Breast epithelium (tissue), 4 donors: Measurements from ENCODE around the gene SPATA6L. TPM values are rescaled to one million over a fixed set of nuclear protein-coding genes. Genes with fewer than 3 reads are reported as not detected.

Experiments used
- DNase-seq, 2 donors: peaks; one replicate each; pipeline ENCODE4 v3.0.0-alpha.2; 2019; ENCODE audit warnings: low spot score in 2 of 2
- H3K27ac ChIP-seq, 2 donors: fragments of 200-600 bp; sonication (generic) in 1 of 2; one replicate each; pipeline ENCODE4 v1.5.1; 2016 to 2019; ENCODE audit warnings: mild to moderate bottlenecking in 1 of 2
- H3K27me3 ChIP-seq, 2 donors: fragments of 200-600 bp; sonication (generic) in 1 of 2; one replicate each; pipeline versions ENCODE4 v1.5.1 to v1.6.0; 2017 to 2019; ENCODE audit warnings: control low read depth in 1 of 2, mild to moderate bottlenecking in 1 of 2
- H3K36me3 ChIP-seq: fragments of 200-600 bp; one replicate; pipeline ENCODE4 v1.5.1; 2019
- H3K4me1 ChIP-seq, 2 donors: fragments of 200-600 bp; sonication (generic); one replicate each; pipeline ENCODE4 v1.5.1; 2016 to 2019; ENCODE audit warnings: control low read depth in 1 of 2
- H3K4me3 ChIP-seq, 3 donors: fragments of 200-600 bp; sonication (generic); 1 replicate in 2 of 3; 2 replicates in 1 of 3; pipeline ENCODE4 v1.5.1; 2016 to 2019; ENCODE audit warnings: mild to moderate bottlenecking in 3 of 3, moderate library complexity in 2 of 3
- H3K9me3 ChIP-seq, 2 donors: fragments of 200-600 bp; sonication (generic) in 1 of 2; one replicate each; pipeline ENCODE4 v1.5.1; 2016 to 2019; ENCODE audit warnings: control low read depth in 1 of 2
- POLR2A ChIP-seq: fragments of 450-650 bp; IDR thresholded peaks from one replicate; pipeline ENCODE4 v1.6.1; 2016; ENCODE audit warnings: antibody characterized with exemption, mild to moderate bottlenecking, moderate library complexity
- POLR2AphosphoS5 ChIP-seq, 3 donors: sonication (generic); formaldehyde crosslinking; IDR thresholded peaks; one replicate each; pipeline ENCODE4 v1.6.1; 2017; ENCODE audit warnings: antibody characterized with exemption in 3 of 3
- intact Hi-C: fragments of 100-400 bp; cut with DNase I; formaldehyde crosslinking; loops from one replicate; pipeline ENCODE4 v1.15.1; 2023; ENCODE audit warnings: low total_unique reads
- total RNA-seq, 3 donors: library from RNA; depleted of rRNA; stranded (reverse); fragments of >200 nt; gene quantifications; one replicate each; pipeline ENCODE4 v1.1.0, GENCODE V29; 2016
- TF ChIP-seq, protein P1 (sequence below), 3 donors: fragments of 450-650 bp; IDR thresholded peaks; one replicate each; pipeline ENCODE4 v1.5.1; 2016 to 2017; ENCODE audit warnings: antibody characterized with exemption in 3 of 3, mild to moderate bottlenecking in 3 of 3, moderate library complexity in 3 of 3

Gene SPATA6L
- total RNA-seq, 3 donors from 2014 or later: 1.4 to 22.5 (median 14.4) TPM

DNA sequence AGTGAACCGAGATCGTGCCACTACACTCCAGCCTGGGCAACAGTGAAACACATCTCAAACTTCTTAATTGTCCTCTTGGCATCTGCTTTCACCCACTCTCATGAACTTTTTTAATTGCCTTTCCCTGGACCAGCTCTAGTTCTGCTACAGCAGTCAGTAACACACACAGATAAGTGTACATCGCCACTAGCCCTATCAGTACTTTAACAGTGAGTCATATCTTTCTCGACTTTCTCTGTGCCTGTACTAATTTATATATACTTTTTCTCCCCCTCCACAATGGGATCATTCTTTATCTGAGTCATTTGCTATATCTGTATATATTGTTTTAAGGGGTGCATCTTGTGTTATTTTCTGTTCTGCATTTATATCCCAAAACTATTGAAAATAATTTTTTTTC, 19.8 kb upstream of the SPATA6L start:
- peaks cover 3% of the 10 kb centered on the region for H3K36me3 ChIP-seq
- no peak overlapping the region for H3K4me3 ChIP-seq
- H3K27ac ChIP-seq: no peak overlapping the region
- no peaks in the 10 kb centered on the region for H3K27me3 ChIP-seq
- no peaks in the 10 kb centered on the region for H3K4me1 ChIP-seq
- DNase-seq: no peak
- intact Hi-C loops: no loop called here
- TF ChIP-seq POLR2AphosphoS5 (IDR thresholded peaks at IDR 0.05) (no peak), POLR2A (no peak)
- TF ChIP-seq, protein P1, sequence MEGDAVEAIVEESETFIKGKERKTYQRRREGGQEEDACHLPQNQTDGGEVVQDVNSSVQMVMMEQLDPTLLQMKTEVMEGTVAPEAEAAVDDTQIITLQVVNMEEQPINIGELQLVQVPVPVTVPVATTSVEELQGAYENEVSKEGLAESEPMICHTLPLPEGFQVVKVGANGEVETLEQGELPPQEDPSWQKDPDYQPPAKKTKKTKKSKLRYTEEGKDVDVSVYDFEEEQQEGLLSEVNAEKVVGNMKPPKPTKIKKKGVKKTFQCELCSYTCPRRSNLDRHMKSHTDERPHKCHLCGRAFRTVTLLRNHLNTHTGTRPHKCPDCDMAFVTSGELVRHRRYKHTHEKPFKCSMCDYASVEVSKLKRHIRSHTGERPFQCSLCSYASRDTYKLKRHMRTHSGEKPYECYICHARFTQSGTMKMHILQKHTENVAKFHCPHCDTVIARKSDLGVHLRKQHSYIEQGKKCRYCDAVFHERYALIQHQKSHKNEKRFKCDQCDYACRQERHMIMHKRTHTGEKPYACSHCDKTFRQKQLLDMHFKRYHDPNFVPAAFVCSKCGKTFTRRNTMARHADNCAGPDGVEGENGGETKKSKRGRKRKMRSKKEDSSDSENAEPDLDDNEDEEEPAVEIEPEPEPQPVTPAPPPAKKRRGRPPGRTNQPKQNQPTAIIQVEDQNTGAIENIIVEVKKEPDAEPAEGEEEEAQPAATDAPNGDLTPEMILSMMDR (IDR thresholded peaks at IDR 0.05): no peak
- H3K9me3 ChIP-seq: no peaks in the 10 kb centered on the region

DNA sequence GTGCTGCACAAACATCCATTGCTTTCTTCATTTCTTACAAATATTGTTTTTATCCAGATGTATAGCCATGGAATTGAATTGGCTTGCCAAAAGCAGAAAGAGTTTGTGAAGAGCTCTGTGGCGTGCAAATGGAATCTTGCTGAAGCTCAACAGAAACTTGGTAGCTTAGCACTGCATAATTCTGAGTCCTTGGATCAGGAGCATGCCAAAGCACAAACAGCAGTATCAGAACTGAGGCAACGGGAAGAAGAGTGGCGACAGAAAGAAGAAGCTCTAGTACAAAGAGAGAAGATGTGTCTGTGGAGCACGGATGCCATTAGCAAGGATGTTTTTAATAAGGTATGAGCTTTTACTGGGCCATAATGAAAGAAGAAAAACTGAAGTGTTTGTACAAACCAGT, 18.5 kb upstream of the SPATA6L start:
- TF ChIP-seq, protein P1 (IDR thresholded peaks at IDR 0.05): no peak
- TF ChIP-seq POLR2A (no peak), POLR2AphosphoS5 (IDR thresholded peaks at IDR 0.05) (no peak)
- intact Hi-C loops: no loop called here
- peaks cover 3% of the 10 kb centered on the region for H3K36me3 ChIP-seq
- H3K9me3 ChIP-seq: no peaks in the 10 kb centered on the region
- no peak overlapping the region for H3K27ac ChIP-seq
- DNase-seq: no peak
- no peaks in the 10 kb centered on the region for H3K27me3 ChIP-seq
- H3K4me3 ChIP-seq: no peak overlapping the region
- no peaks in the 10 kb centered on the region for H3K4me1 ChIP-seq

DNA sequence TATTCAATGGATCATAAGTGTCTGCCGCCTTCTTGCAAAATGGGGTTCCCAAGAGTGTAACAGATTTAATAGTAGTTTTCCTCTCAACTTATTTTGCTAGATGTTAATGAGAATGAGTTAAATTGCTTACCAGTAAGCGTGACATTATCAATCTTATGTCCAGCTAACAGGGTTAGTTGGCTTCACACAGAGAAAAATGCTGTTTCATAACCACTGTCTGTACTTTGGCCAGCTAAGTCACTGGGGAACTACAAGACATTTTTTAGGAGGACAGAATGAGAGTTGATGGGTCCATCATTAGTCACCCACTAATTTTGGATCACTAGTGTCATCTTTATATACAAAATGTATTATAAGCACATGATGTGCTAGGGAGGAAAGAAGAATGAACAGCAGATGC, 14.5 kb upstream of the SPATA6L start:
- intact Hi-C loops: no loop called here
- peak overlapping the region; percentile 77 to 89 (median 88) for H3K4me3 ChIP-seq
- H3K36me3 ChIP-seq: peaks cover 3% of the 10 kb centered on the region
- TF ChIP-seq, protein P1 (IDR thresholded peaks at IDR 0.05): no peak
- H3K4me1 ChIP-seq: no peaks in the 10 kb centered on the region
- peak overlapping the region; percentile 97 for H3K27ac ChIP-seq
- H3K9me3 ChIP-seq: no peaks in the 10 kb centered on the region
- H3K27me3 ChIP-seq: no peaks in the 10 kb centered on the region
- DNase-seq: no peak

DNA sequence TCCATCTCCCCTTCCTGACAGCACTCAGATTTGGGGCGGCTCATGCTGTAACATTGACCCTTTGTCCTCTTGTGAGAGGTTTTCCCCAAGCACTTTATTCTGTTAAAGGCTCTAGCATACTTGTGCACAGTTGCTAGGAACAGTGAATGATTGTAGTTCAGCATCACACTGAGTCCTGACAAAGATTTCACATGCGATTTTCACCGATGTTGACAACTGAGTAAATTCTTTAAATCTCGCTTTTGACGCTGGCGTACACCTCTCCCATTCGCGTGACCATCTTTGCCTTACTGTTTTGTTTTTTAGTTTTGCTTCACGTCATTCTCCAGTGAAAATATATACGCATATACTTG, 13.9 kb upstream of the SPATA6L start:
- peaks cover under 1% of the 10 kb centered on the region for H3K36me3 ChIP-seq
- peak overlapping the region; percentile 77 to 89 (median 88) for H3K4me3 ChIP-seq
- no peak for DNase-seq
- H3K4me1 ChIP-seq: no peaks in the 10 kb centered on the region
- peak overlapping the region; percentile 97 for H3K27ac ChIP-seq
- TF ChIP-seq POLR2A (no peak), POLR2AphosphoS5 (IDR thresholded peaks at IDR 0.05) (no peak)
- TF ChIP-seq, protein P1 (IDR thresholded peaks at IDR 0.05): no peak
- intact Hi-C loops: no loop called here
- H3K27me3 ChIP-seq: no peaks in the 10 kb centered on the region
- no peaks in the 10 kb centered on the region for H3K9me3 ChIP-seq

DNA sequence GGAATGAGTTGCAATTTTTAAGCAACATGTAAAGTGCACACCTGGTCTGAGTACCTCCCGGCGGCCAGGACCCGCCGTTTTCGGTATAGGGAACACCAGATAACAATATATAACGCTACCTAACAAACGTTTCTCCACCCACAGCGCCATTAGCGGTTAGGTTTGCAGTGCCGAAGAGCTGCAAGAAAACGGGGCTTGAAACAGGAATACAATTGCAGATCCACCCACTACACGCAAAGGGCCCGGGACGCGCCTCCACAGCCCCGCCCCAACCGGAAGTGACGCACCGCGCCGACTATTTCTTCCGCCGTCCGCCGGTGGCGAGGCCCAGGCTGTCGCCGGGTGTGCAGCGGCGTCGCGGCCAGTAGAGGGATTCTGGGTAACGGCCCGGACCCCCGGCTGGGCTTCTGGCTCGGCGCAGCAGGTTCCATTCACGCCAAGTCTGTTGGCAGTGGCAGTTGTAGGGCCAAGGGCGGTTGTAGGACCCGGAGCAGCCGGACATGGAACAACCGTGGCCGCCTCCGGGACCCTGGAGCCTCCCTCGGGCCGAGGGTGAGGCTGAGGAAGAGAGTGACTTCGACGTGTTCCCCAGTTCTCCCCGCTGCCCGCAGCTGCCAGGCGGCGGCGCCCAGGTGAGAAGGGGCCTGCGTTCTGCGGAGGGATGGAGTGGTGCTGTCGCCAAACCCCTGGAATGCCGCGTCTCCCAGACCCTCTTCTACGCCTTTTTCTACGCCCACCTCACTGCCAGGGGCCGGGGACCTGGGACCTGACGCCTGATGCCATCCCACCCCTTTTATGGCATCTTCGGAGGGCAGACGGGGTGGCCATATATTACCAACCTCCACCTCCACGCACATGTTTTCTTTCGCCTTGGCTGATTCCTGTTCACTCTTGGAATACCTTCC, 13.2 kb upstream of the SPATA6L start, which contains the start of gene CDC37L1:
CDC37L1 (plus strand) TSS at position 302 of the 905 bp plus-strand sequence; CDS start at position 501, 199 bp downstream.
- Histone ChIP-seq H3K4me1 (no peaks in the 10 kb centered on the region), H3K9me3 (no peaks in the 10 kb centered on the region), H3K27me3 (no peaks in the 10 kb centered on the region), H3K36me3 (no peaks in the 10 kb centered on the region), H3K27ac (peak within 1 kb of the TSS; percentile 97), H3K4me3 (peak within 1 kb of the TSS; percentile 77 to 89 (median 88))
- peak; percentile 93 for TF ChIP-seq POLR2A
- peak; percentile 94 to 97 (median 96) for TF ChIP-seq POLR2AphosphoS5 (IDR thresholded peaks at IDR 0.05)
- TF ChIP-seq, protein P1 (IDR thresholded peaks at IDR 0.05): peak; percentile 88 to 93 (median 89)
- DNase-seq: peak; percentile 96 to 98
- intact Hi-C loops: loop anchor here (5.0 kb wide), 1 partner anchor 213 kb away; no protein-coding TSS in a partner anchor
